Measurements from ENCODE around the gene GLYAT. TPM values are rescaled to one million over a fixed set of nuclear protein-coding genes. Genes with fewer than 3 reads are reported as not detected.
"Not testable (repeated sequence)": the region's sequence is repeated elsewhere in the genome, so short reads cannot be mapped to it uniquely, and the experiment has no call there.

GLYAT gene
- polyA plus RNA-seq, 1 donor, result 151 TPM

DNA sequence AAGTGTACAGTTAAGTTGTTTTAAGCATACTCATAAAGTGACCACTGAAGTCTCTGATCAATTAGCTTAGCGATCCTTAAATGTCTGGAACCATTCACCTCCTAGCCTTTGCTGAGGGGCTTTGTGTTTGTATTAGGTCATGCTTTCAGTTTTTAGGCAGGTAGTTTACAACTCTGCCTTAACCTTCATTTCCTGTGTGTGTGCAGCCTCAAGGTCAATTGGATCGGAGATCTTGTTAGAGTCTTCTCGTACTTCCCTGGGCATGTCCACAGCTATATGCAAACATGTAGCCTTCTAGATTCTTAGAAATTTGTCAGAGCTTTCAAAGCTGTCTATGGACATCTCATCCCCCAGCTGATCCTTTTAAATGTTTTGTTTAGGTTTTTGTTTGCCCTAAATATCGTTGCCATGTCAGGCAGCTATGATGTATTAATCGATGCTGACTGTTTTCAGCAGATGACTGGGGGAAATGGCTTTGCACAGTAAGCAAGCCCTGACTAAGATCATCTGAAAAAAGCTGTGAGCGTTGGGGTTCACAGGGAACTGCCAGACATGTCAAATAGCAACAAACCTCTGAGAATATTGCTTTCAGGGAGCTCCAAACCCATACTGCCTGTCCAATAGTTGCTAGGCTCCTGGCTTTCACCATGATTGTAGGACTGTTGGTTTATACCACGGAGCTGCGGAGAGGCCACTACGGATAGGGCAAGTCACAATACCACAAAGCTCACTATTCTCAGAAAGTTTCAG, 45.6 kb downstream of the GLYAT start:
- DNase-seq, result no peak

DNA sequence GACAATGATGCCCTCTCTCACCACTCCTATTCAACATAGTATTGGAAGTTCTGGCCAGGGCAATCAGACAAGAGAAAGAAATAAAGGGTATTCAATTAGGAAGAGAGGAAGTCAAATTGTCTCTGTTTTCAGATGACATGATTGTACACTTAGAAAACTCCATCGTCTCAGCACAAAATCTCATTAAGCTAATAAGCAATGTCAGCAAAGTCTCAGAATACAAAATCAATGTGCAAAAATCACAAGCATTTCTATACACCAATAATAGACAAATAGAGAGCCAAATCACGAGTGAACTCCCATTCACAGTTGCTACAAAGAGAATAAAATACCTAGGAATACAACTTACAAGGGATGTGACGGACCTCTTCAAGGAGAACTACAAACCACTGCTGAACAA, 49.1 kb downstream of the GLYAT start:
- not testable (repeated sequence) for DNase-seq

DNA sequence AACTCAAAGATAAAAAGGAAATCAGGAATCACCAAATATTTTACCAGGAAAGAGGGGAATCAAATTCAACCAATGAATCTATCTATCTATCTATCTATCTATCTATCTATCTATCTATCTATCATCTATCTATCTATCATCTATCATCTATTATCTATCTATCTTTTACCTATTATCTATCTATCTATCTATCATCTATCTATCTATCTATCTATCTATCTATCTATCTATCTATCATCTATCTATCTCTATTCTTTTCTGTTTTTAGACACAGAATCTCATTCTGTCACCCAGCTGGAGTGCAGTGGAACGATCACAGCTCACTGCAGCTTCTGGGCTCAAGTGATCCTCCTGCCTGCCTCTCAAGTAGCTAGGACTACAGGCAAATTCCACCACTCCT, 54.2 kb downstream of the GLYAT start:
- not testable (repeated sequence) for DNase-seq

DNA sequence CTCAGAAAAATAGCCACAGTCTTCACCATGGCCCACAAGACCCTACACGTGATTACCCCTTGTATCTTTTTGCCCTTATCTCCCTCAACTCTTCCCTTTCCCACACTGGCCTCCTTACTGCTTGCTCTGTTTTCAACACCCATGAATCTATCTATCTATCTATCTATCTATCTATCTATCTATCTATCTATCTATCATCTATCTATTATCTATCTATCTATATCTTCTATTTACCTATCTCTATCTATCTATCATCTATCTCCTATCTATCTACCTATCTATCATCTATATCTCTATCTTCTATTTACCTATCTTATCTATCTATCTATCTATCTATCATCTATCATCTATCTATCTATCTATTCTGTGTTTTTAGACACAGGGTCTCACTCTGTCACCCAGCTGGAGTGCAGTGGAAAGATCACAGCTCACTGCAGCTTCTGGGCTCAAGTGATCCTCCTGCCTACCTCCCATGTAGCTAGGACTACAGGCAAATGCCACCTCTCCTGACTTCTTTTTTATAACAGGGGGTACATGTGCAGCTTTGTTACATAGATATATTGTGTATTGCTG, 55.1 kb downstream of the GLYAT start:
- no peak for DNase-seq

DNA sequence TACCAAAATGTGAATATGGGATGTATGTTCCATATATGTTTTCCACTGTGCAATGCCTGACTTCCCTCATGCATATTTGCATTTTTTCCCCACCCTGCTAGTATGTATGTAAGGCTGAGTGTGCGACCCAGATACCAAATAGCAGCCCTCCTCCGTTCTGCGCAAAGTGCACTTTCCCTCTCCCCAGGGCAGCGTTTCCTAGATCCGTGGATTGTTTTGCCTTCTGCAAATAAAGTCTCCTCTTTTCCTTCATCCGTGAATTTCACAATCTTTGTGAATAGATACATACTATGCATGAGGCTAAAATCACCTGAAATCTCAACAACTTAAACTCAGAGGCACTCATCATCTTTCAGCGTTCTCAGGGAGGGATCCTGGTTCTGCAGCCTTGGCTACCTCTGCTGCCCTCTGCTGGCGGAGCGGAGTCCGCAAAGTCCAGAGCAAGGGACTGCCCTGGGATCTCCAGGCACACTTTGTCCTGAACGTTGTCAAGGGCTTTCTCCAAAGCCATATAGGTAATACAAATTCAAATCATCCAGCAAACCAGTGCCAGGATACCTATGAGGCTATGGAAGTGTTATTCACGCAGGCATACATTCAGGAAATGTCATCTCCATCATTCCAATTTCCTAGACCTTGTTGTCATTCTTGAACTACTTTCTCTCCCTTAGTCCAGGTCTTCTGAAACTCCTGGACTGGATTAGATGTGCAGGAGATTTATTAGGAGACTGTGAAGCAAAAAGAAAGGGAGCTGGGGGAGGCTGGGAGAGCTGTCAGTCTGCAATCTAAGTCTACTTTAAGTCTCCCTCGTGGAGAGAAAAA, 56.2 kb downstream of the GLYAT start:
- peak; percentile 33 for DNase-seq

DNA sequence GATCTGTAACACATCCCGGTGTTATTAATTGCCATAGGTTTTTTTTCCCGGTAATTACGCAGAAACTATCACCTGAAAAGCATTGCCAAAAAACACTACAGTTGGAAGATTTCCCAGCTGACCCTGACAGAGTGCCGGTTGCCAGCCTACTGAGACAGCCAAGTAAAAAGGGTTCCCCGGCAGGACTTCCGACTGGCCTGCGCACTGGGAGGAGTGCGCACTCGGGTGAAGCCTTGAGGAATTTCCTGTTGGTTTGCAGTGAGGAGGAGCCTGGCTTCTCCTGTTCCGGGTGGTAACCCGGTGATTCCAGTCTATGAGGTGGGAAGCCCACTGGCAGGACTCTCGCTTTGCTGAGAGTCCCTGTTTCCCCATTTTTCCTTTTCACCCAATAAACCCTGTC, 57.1 kb downstream of the GLYAT start:
- DNase-seq, result no peak

DNA sequence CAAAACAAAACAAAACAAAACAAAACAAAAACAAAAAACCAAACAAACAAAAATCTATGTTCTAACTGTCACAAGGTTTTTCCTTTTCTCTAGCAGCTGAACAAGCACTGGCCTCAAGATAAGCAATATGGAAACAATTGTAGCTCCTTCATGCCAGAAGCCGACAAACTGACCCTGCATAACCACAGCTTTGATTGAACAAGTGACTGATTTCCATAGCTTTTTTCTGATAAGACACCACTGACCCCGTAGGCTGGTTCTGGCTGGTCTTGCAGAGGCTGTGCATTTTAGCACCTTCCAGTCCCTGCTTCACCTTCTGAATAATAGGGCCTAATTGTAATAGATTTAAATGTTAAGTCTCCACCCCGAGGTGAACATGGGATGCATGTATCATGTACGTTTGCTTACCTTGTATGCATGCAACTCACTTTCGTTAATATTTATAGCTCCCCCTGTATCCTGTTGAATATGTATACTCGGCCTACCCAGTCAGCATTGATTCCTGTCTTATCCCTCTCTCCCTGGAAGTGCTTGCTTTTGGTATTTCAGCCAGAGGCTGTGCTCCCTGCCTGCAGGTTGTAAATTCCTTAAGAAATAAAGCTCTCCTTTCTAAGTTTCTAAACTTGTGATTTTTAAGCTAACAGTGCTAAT, 59.6 kb downstream of the GLYAT start:
- DNase-seq, result no peak

DNA sequence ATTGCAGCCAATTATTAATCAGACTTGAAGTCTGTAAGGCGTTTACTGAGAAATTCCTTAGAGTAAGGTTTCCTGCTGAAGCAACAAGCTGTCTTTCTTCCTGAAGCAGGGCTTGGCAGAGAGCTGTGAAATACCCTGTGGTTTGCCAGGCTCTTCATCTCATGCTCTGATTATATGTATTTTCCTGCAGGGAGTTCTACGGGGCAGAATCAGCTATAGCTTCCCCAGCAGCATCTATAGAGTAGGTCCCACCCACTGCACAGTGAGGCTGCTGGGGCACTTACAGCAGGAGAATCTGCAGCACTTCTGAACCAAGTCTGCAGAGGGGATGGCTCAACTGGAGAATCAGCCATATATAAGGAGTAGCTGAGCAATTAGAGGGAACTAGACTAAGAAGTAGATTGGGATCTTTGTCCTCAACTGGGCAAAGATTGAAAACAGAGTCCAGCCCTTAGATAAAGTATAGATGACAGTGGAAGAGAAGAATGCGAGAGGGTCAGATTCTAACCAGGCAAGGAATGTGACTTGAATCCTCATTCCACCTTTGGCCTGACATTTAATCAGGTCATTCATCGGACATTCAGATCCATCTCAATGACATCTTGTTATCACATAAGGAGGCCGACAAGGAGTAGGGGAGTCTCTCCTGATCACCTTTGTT, 71.7 kb downstream of the GLYAT start:
- DNase-seq, result no peak

DNA sequence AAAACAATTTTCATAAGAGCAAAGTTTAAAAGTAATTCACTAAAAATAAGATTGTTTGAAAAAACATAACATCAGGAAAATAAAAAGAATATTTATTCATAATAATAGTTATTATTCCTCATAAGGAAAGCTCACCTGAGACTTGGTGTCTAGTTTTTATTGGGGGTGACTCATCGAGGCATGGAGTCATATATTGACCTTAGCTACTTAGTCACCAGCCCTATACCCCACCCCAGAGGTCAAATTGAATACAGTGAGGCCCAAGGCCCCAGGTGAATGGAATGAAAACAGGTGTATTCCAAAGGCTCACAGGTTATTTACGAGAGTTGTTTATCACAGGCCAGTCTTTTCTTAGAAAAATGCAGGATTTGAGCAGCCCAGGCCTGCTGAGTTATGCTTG, 72.3 kb downstream of the GLYAT start:
- DNase-seq, result no peak

Other genes starting within 250 kb of the GLYAT start
- gene OR5B21, start 223.8 kb downstream of the GLYAT start, polyA plus RNA-seq (ENCODE audit: insufficient read length), result not detected
- gene LPXN, start 156.1 kb downstream of the GLYAT start, polyA plus RNA-seq (ENCODE audit: insufficient read length), result 10.9 TPM
- gene ZFP91, start 152.9 kb downstream of the GLYAT start, polyA plus RNA-seq (ENCODE audit: insufficient read length), result 72.5 TPM
- gene CNTF, start 109.3 kb downstream of the GLYAT start, polyA plus RNA-seq (ENCODE audit: insufficient read length), result 2.0 TPM
- 4.6 TPM for gene GLYATL2, start 112.8 kb upstream of the GLYAT start, polyA plus RNA-seq (ENCODE audit: insufficient read length)
- gene GLYATL1, start 207.5 kb upstream of the GLYAT start, polyA plus RNA-seq (ENCODE audit: insufficient read length), result 196 TPM

Measured in left kidney (tissue), 2 donors.